ENCODE measurements around the gene OVCH1.
"Not testable (repeated sequence)": the region's sequence is repeated elsewhere in the genome, so short reads cannot be mapped to it uniquely, and the experiment has no call there.

The OVCH1 gene

GRCh38 chr12:29439506-29439905, 58.0 kb downstream of the OVCH1 start:
- Histone ChIP-seq H3K9me3 (no peaks in the 10 kb centered on the region), H3K4me1 (no peaks in the 10 kb centered on the region), H3K4me3 (no peak overlapping the region), H3K27me3 (no peaks in the 10 kb centered on the region), H3K36me3 (peaks cover 0 to 9% (median 0%) of the 10 kb centered on the region in 3 donors), H3K27ac (no peak overlapping the region)
- TF ChIP-seq CTCF (IDR thresholded peaks at IDR 0.05) = no peak
- intact Hi-C loops (cut with DNase I; ENCODE audit: low total_unique reads) = no loop called here
- no peak for DNase-seq

GRCh38 chr12:29438752-29439408, 58.6 kb downstream of the OVCH1 start:
- no peak for TF ChIP-seq CTCF (IDR thresholded peaks at IDR 0.05)
- H3K4me1 ChIP-seq = no peaks in the 10 kb centered on the region
- intact Hi-C loops (cut with DNase I; ENCODE audit: low total_unique reads) = no loop called here
- no peak overlapping the region for H3K27ac ChIP-seq
- peaks cover 0 to 9% (median 0%) of the 10 kb centered on the region in 3 donors for H3K36me3 ChIP-seq
- no peak overlapping the region for H3K4me3 ChIP-seq
- DNase-seq = no peak
- no peaks in the 10 kb centered on the region for H3K27me3 ChIP-seq
- H3K9me3 ChIP-seq = no peaks in the 10 kb centered on the region

- no peak overlapping the region for H3K27ac ChIP-seq
- H3K4me1 ChIP-seq = no peaks in the 10 kb centered on the region
- no peak for DNase-seq
- H3K9me3 ChIP-seq = no peaks in the 10 kb centered on the region
- TF ChIP-seq CTCF (IDR thresholded peaks at IDR 0.05) = no peak
- H3K36me3 ChIP-seq = peaks cover 0 to 9% (median 0%) of the 10 kb centered on the region in 3 donors
- H3K4me3 ChIP-seq = no peak overlapping the region
- intact Hi-C loops (cut with DNase I; ENCODE audit: low total_unique reads) = no loop called here
- H3K27me3 ChIP-seq = no peaks in the 10 kb centered on the region
Observed at GRCh38 chr12:29437575-29437974, 59.9 kb downstream of the OVCH1 start.

- intact Hi-C loops (cut with DNase I; ENCODE audit: low total_unique reads) = not testable (repeated sequence)
Observed at GRCh38 chr12:29436815-29437214, 60.7 kb downstream of the OVCH1 start.

GRCh38 chr12:29431513-29431912, 66.0 kb downstream of the OVCH1 start:
- Histone ChIP-seq H3K4me3 (no peak overlapping the region), H3K36me3 (no peaks in the 10 kb centered on the region), H3K9me3 (no peaks in the 10 kb centered on the region), H3K27me3 (no peaks in the 10 kb centered on the region), H3K4me1 (no peaks in the 10 kb centered on the region), H3K27ac (no peak overlapping the region)
- no peak for TF ChIP-seq CTCF (IDR thresholded peaks at IDR 0.05)
- intact Hi-C loops (cut with DNase I; ENCODE audit: low total_unique reads) = no loop called here
- no peak for DNase-seq

More at GRCh38 chr12:29436815-29437214, 60.7 kb downstream of the OVCH1 start:
- not testable (repeated sequence) for H3K36me3 ChIP-seq, H3K4me1 ChIP-seq, H3K27ac ChIP-seq, H3K9me3 ChIP-seq, H3K27me3 ChIP-seq, DNase-seq, H3K4me3 ChIP-seq

GRCh38 chr12:29430716-29431044, 66.8 kb downstream of the OVCH1 start:
- H3K9me3 ChIP-seq = no peaks in the 10 kb centered on the region
- DNase-seq = no peak
- TF ChIP-seq CTCF (IDR thresholded peaks at IDR 0.05) = no peak
- H3K4me1 ChIP-seq = no peaks in the 10 kb centered on the region
- H3K27ac ChIP-seq = no peak overlapping the region
- intact Hi-C loops (cut with DNase I; ENCODE audit: low total_unique reads) = no loop called here
- H3K36me3 ChIP-seq = no peaks in the 10 kb centered on the region
- no peaks in the 10 kb centered on the region for H3K27me3 ChIP-seq
- H3K4me3 ChIP-seq = no peak overlapping the region
